ENCODE measurements around the gene HUNK. TPM values are rescaled to one million over a fixed set of nuclear protein-coding genes. Genes with fewer than 3 reads are reported as not detected.
"Not testable (repeated sequence)": the region's sequence is repeated elsewhere in the genome, so short reads cannot be mapped to it uniquely, and the experiment has no call there.

HUNK gene
- total RNA-seq, 1 experiment from 2014 or later, result 4.8 TPM

- peaks cover 5% of the 10 kb centered on the region for H3K36me3 Mint-ChIP-seq (ENCODE audit: insufficient read depth, unreplicated experiment)
- ChIA-PET POLR2A (no interaction called here), CTCF (no interaction called here)
- intact Hi-C loops (cut with micrococcal nuclease; ENCODE audit: unreplicated experiment), result loop anchor here (10.0 kb wide), 1 partner anchor 75 kb away; no protein-coding TSS in a partner anchor
- no TSS peak for BruUV-seq (replicated peaks)
- H3K27me3 ChIP-seq (replicated peaks; ENCODE audit: control insufficient read depth, insufficient read depth, low read length), result peaks cover 2% of the 10 kb centered on the region
- no peak overlapping the region for H3K4me3 ChIP-seq (ENCODE audit: low read depth, low read length)
- no peaks in the 10 kb centered on the region for H3K4me1 ChIP-seq
- no peaks in the 10 kb centered on the region for H3K9me3 Mint-ChIP-seq (ENCODE audit: unreplicated experiment)
- peaks cover 12% of the 10 kb centered on the region for H3K27me3 Mint-ChIP-seq (ENCODE audit: insufficient read depth, unreplicated experiment)
- no peak for TF ChIP-seq CTCF (IDR thresholded peaks at IDR 0.05; ENCODE audit: insufficient read depth in 1 of 2, low read depth in 1 of 2, low read length in 1 of 2, severe bottlenecking in 1 of 2, unreplicated experiment in 1 of 2)
- DNase-seq, result no peak
- no peak overlapping the region for H3K4me3 Mint-ChIP-seq (ENCODE audit: unreplicated experiment)
- no peaks in the 10 kb centered on the region for H3K4me1 Mint-ChIP-seq (ENCODE audit: low read depth, unreplicated experiment)
- no peaks in the 10 kb centered on the region for H3K36me3 ChIP-seq (ENCODE audit: control insufficient read depth, insufficient read depth, low read length)
- H3K9me3 ChIP-seq, result no peaks in the 10 kb centered on the region
- H3K27ac Mint-ChIP-seq (ENCODE audit: unreplicated experiment), result no peak overlapping the region
These were observed 3.1 kb upstream of the HUNK start for GRCh38 chr21:31869750-31870149.

- H3K4me3 Mint-ChIP-seq (ENCODE audit: unreplicated experiment), result no peak overlapping the region
- no TSS peak for BruUV-seq (replicated peaks)
- intact Hi-C loops (cut with micrococcal nuclease; ENCODE audit: unreplicated experiment), result loop anchor here (10.0 kb wide), 1 partner anchor 74 kb away; no protein-coding TSS in a partner anchor
- no peak overlapping the region for H3K27ac Mint-ChIP-seq (ENCODE audit: unreplicated experiment)
- no peak overlapping the region for H3K4me3 ChIP-seq (ENCODE audit: low read depth, low read length)
- ChIA-PET POLR2A (no interaction called here), CTCF (no interaction called here)
- no peaks in the 10 kb centered on the region for H3K36me3 ChIP-seq (ENCODE audit: control insufficient read depth, insufficient read depth, low read length)
- DNase-seq, result no peak
- H3K36me3 Mint-ChIP-seq (ENCODE audit: insufficient read depth, unreplicated experiment), result peaks cover 5% of the 10 kb centered on the region
- no peak for TF ChIP-seq CTCF (IDR thresholded peaks at IDR 0.05; ENCODE audit: insufficient read depth in 1 of 2, low read depth in 1 of 2, low read length in 1 of 2, severe bottlenecking in 1 of 2, unreplicated experiment in 1 of 2)
- peaks cover under 1% of the 10 kb centered on the region for H3K4me1 Mint-ChIP-seq (ENCODE audit: low read depth, unreplicated experiment)
- peaks cover 2% of the 10 kb centered on the region for H3K27me3 ChIP-seq (replicated peaks; ENCODE audit: control insufficient read depth, insufficient read depth, low read length)
- no peaks in the 10 kb centered on the region for H3K4me1 ChIP-seq
- H3K9me3 Mint-ChIP-seq (ENCODE audit: unreplicated experiment), result no peaks in the 10 kb centered on the region
- peaks cover 9% of the 10 kb centered on the region for H3K27me3 Mint-ChIP-seq (ENCODE audit: insufficient read depth, unreplicated experiment)
- H3K9me3 ChIP-seq, result no peaks in the 10 kb centered on the region
These were observed 2.2 kb upstream of the HUNK start for GRCh38 chr21:31870472-31871193.

- intact Hi-C loops (cut with micrococcal nuclease; ENCODE audit: unreplicated experiment), result loop anchor here (10.0 kb wide), 1 partner anchor 73 kb away; no protein-coding TSS in a partner anchor
- H3K27ac Mint-ChIP-seq (ENCODE audit: unreplicated experiment); H3K4me1 Mint-ChIP-seq (ENCODE audit: low read depth, unreplicated experiment); CTCF ChIA-PET; H3K36me3 ChIP-seq (ENCODE audit: control insufficient read depth, insufficient read depth, low read length); H3K27me3 ChIP-seq (replicated peaks; ENCODE audit: control insufficient read depth, insufficient read depth, low read length); POLR2A ChIA-PET; H3K9me3 ChIP-seq; BruUV-seq (replicated peaks); H3K36me3 Mint-ChIP-seq (ENCODE audit: insufficient read depth, unreplicated experiment); H3K4me3 ChIP-seq (ENCODE audit: low read depth, low read length); H3K27me3 Mint-ChIP-seq (ENCODE audit: insufficient read depth, unreplicated experiment); DNase-seq; H3K9me3 Mint-ChIP-seq (ENCODE audit: unreplicated experiment); H3K4me1 ChIP-seq: not testable (repeated sequence)
- H3K4me3 Mint-ChIP-seq (ENCODE audit: unreplicated experiment), result peak overlapping the region; percentile 86
These were observed 1.4 kb upstream of the HUNK start for GRCh38 chr21:31871371-31871770.
